Measurements from ENCODE around the gene FAM117B.
"Not testable (repeated sequence)": the region's sequence is repeated elsewhere in the genome, so short reads cannot be mapped to it uniquely, and the experiment has no call there.

The FAM117B gene

DNA sequence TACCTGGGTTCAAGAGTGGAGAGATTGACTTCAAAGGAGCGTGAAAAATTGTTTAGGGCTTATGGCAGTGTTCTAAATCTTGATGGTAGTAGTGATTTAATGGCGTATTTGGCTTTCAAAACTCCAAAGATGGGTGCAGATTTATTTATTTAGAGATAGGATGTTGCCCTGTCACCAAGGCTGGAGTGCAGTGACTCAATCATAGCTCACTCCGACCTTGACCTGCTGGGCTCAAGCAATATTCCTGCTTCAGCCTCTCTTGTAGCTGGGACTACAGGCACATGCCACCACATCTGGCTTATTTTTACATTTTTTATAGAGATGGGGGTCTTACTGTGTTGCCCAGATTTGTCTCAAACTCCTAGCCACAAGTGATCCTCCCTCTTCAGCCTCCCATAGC is 52.5 kb downstream of the FAM117B start:
- no peaks in the 10 kb centered on the region for H3K27me3 ChIP-seq (ENCODE audit: control insufficient read depth, insufficient read depth, low read length)
- no peak overlapping the region for H3K9ac ChIP-seq (ENCODE audit: low read length)
- H3K27ac ChIP-seq (ENCODE audit: low read depth, low read length) = no peak overlapping the region
- no peaks in the 10 kb centered on the region for H3K4me1 ChIP-seq (ENCODE audit: control insufficient read depth, insufficient read depth, low read length)
- H3K4me3 ChIP-seq (ENCODE audit: low read length) = no peak overlapping the region
- H3K36me3 ChIP-seq (ENCODE audit: control insufficient read depth, insufficient read depth, low read length) = no peaks in the 10 kb centered on the region

DNA sequence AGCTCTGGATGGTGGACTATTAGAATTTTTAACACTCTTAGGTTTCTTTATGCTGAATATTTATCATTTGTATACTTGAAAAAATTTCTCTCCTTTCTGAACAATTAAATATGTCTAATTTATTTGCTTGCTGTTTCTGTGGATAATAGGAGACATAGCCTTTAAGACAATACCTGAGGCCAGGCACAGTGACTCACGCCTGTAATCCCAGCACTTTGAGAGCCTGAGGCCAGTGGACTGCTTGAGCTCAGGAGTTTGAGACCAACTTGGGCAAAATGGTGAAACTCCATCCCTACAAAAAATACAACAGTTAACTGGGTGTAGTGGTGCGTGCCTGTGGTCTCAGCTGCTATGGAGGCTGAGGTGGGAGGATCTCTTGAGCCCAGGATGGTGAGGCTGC is 54.7 kb downstream of the FAM117B start:
- H3K4me3 ChIP-seq (ENCODE audit: low read length) = no peak overlapping the region

DNA sequence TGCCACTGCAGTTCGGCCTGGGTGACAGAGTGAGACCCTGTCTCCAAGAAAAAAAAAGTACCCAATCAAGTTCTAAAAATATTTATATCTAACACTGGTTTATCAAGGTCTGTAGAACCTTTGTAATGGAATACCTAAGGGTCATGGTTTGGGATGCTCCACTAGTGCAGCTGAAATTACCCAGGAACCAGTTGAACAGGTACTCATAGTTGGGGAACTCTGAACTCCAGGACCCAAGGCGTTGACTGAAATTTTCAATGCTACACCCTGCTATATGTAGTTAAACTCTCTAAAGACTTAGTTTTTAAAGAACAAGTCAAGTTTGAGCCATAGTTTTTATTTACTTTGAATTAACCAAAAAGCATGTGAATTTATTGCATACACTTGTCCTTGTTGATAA is 55.1 kb downstream of the FAM117B start:
- Histone ChIP-seq H3K27me3 (ENCODE audit: control insufficient read depth, insufficient read depth, low read length) (no peaks in the 10 kb centered on the region), H3K4me1 (ENCODE audit: control insufficient read depth, insufficient read depth, low read length) (no peaks in the 10 kb centered on the region), H3K9ac (ENCODE audit: low read length) (no peak overlapping the region), H3K4me3 (ENCODE audit: low read length) (no peak overlapping the region), H3K36me3 (ENCODE audit: control insufficient read depth, insufficient read depth, low read length) (no peaks in the 10 kb centered on the region), H3K27ac (ENCODE audit: low read depth, low read length) (no peak overlapping the region)

More for the DNA sequence above, 54.7 kb downstream of the FAM117B start:
- Histone ChIP-seq H3K27me3 (ENCODE audit: control insufficient read depth, insufficient read depth, low read length) (no peaks in the 10 kb centered on the region), H3K9ac (ENCODE audit: low read length) (no peak overlapping the region), H3K36me3 (ENCODE audit: control insufficient read depth, insufficient read depth, low read length) (no peaks in the 10 kb centered on the region), H3K4me1 (ENCODE audit: control insufficient read depth, insufficient read depth, low read length) (no peaks in the 10 kb centered on the region), H3K27ac (ENCODE audit: low read depth, low read length) (no peak overlapping the region)

DNA sequence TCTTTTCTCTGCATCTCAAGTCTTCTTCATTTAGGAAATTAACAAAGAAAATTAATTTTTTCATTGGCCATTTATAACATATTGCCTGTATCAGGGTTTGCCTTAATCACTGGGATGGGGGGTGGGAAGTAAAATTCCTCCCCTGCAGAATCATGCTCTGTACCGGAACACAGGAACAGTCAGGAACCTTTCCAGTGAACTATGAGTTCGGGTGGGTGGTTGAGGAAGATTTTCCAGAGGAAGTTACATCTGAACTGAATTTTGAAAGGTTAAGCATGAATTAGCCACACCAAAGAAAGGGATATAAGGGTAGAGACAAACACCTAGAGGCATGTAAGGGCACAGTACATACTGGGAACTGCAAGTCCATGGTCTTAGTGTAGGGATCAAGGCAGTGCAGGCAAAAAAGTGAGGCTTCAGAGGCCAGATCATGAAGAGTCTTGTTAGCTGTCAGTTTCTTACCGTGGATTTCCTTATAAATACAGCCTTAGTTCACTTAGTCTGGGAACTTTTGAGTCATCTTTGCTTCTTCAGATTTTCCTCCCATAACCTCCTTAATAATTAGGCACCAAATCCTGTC is 55.6 kb downstream of the FAM117B start:
- Histone ChIP-seq H3K4me1 (ENCODE audit: control insufficient read depth, insufficient read depth, low read length) (no peaks in the 10 kb centered on the region), H3K36me3 (ENCODE audit: control insufficient read depth, insufficient read depth, low read length) (no peaks in the 10 kb centered on the region), H3K9ac (ENCODE audit: low read length) (no peak overlapping the region), H3K27me3 (ENCODE audit: control insufficient read depth, insufficient read depth, low read length) (no peaks in the 10 kb centered on the region), H3K4me3 (ENCODE audit: low read length) (no peak overlapping the region), H3K27ac (ENCODE audit: low read depth, low read length) (no peak overlapping the region)

DNA sequence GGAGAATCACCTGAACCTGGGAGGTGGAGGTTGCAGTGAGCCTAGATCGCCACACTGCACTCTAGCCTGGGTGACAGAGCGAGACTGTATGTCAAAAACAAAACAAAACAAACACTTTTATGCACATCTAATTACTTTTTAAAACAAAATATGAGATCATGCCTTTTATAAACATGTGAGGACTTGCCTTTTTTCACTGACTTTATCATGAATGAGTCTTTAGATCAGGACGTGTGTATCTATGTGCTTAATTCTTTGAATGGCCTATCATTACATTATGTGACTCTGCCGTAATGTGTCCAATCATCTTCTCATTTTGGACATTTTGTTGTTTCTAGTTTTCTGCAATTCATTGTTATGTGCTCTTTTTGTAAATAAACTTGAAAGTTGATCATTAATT is 58.7 kb downstream of the FAM117B start:
- Histone ChIP-seq H3K27ac (ENCODE audit: low read depth, low read length) (no peak overlapping the region), H3K4me1 (ENCODE audit: control insufficient read depth, insufficient read depth, low read length) (no peaks in the 10 kb centered on the region), H3K27me3 (ENCODE audit: control insufficient read depth, insufficient read depth, low read length) (no peaks in the 10 kb centered on the region), H3K4me3 (ENCODE audit: low read length) (no peak overlapping the region), H3K9ac (ENCODE audit: low read length) (no peak overlapping the region), H3K36me3 (ENCODE audit: control insufficient read depth, insufficient read depth, low read length) (peaks cover 3% of the 10 kb centered on the region)

DNA sequence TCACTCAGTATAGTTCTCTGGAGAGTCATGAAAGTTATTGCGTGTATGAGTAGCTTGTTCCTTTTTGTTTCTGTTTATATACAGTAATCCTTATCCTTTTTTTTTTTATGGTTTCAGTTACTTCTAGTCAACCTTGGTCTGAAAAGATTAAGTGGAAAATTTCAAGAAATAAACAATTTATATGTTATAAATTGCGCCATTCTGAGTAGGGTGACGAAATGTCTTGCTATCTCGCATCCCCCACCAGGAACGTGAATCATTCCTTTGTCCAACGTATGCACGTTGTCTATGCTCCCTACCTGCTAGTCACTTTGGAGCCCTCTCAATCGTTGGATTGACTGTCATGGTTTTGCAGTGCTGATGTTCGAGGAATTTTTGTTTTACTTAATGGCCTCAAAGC is 60.4 kb downstream of the FAM117B start:
- Histone ChIP-seq H3K4me1 (ENCODE audit: control insufficient read depth, insufficient read depth, low read length) (no peaks in the 10 kb centered on the region), H3K27ac (ENCODE audit: low read depth, low read length) (no peak overlapping the region), H3K4me3 (ENCODE audit: low read length) (no peak overlapping the region), H3K36me3 (ENCODE audit: control insufficient read depth, insufficient read depth, low read length) (peaks cover 3% of the 10 kb centered on the region), H3K27me3 (ENCODE audit: control insufficient read depth, insufficient read depth, low read length) (no peaks in the 10 kb centered on the region), H3K9ac (ENCODE audit: low read length) (no peak overlapping the region)

DNA sequence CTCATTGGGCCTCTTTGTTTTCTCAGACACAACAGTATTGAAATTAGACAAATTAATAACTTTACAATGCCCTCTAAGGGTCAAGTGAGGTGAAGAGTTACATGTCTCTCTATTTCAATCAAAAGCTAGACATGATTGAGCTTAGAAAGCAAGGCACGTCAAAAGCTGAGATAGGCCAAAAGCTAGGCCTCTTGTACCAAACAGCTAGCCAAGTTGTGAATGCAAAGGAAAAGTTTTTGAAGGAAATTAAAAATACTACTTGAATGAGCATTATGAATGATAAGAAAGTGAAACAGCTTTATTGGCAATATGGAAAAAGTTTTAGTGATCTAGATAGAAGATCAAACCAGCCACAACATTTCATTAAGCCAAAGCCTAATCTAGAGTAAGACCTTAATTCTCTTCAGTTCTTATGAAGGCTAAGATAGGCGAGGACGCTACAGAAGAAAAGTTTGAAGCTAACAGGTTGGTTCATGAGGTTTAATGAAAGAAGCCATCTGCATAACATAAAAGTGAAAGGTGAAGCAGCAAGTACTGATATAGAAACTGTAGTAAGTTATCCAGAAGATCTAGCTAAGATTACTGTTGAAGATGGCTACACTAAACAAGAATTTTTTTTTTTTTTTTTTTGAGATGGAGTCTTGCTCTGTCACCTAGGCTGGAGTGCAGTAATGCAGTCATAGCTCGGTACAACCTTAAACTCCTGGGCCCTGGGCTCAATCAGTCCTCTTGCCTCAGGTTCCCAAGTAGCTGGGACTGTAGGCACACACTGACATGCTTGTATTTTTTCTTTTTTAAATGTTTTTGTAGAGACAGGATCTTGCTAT is 65.5 kb downstream of the FAM117B start:
- Histone ChIP-seq H3K9ac (ENCODE audit: low read length) (no peak overlapping the region), H3K36me3 (ENCODE audit: control insufficient read depth, insufficient read depth, low read length) (peaks cover 3% of the 10 kb centered on the region), H3K27me3 (ENCODE audit: control insufficient read depth, insufficient read depth, low read length) (no peaks in the 10 kb centered on the region), H3K4me1 (ENCODE audit: control insufficient read depth, insufficient read depth, low read length) (no peaks in the 10 kb centered on the region), H3K4me3 (ENCODE audit: low read length) (no peak overlapping the region), H3K27ac (ENCODE audit: low read depth, low read length) (no peak overlapping the region)

DNA sequence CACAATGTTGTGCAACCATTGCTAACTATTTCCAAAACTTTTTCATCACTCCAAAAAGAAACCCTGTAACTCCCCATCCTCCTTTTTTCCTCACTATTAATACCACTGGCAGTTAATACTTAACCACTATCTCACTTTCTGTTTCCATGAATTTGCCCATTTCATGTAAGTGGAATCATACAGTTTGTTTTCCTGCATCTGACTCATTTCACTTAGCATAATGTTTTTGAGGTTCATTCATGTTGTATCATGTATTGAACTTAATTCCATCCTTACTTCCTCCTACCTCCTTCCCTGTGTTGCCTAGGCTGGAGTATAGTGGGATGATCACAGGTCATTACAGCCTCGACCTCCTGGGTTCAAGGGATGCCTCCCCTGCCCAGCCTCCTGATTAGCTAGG is 68.3 kb downstream of the FAM117B start:
- H3K27me3 ChIP-seq (ENCODE audit: control insufficient read depth, insufficient read depth, low read length) = no peaks in the 10 kb centered on the region
- no peaks in the 10 kb centered on the region for H3K4me1 ChIP-seq (ENCODE audit: control insufficient read depth, insufficient read depth, low read length)
- H3K27ac ChIP-seq (ENCODE audit: low read depth, low read length) = no peak overlapping the region
- H3K9ac ChIP-seq (ENCODE audit: low read length) = no peak overlapping the region
- H3K36me3 ChIP-seq (ENCODE audit: control insufficient read depth, insufficient read depth, low read length) = no peaks in the 10 kb centered on the region
- no peak overlapping the region for H3K4me3 ChIP-seq (ENCODE audit: low read length)

DNA sequence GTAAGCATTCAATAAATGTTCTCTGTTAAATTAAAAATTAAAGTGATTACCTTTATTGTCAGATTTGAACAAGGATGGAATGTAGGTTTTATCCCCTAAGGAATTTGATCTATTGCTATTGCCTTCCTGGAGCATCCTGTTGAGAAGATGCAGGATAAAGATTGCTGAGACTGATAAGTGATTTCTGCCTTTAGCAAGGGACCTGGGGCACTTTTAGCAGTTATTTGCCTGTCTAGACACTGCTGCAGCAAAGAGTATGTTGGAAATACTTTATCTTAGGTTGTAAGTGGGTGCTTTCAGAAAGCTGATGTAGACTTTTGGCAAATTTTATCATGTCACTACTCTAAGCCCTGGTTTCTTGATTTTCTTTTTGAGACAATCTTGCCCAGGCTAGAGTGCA is 69.5 kb downstream of the FAM117B start:
- no peak overlapping the region for H3K27ac ChIP-seq (ENCODE audit: low read depth, low read length)
- no peaks in the 10 kb centered on the region for H3K4me1 ChIP-seq (ENCODE audit: control insufficient read depth, insufficient read depth, low read length)
- no peaks in the 10 kb centered on the region for H3K27me3 ChIP-seq (ENCODE audit: control insufficient read depth, insufficient read depth, low read length)
- no peak overlapping the region for H3K9ac ChIP-seq (ENCODE audit: low read length)
- H3K4me3 ChIP-seq (ENCODE audit: low read length) = no peak overlapping the region
- no peaks in the 10 kb centered on the region for H3K36me3 ChIP-seq (ENCODE audit: control insufficient read depth, insufficient read depth, low read length)

DNA sequence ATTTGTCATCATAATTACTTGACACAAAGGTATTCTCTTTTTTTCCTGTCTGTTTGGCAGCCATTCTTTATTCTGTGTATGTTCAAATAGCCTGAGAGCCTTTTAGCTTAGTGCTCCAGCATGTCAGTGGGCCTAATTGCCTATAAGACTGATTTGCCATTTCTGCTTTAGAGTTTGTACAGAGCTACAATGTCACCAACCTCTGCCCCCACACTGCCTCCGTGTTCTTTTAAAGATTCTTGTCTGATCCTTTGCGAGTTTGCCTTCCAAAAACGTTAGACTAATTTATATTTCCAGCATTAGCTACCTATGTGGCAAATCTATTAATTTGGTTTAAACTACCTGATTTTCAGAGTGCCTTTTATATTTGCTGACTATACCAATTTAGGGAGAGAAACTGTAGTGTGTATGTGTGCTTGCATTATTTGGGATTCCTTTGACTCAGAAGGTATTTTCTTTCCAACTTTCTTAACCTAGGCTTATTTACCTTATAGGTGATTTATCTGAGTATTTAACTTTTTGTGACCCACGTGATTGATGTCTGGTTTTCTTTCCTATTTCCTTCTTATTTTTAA is 70.8 kb downstream of the FAM117B start:
- Histone ChIP-seq H3K36me3 (ENCODE audit: control insufficient read depth, insufficient read depth, low read length) (no peaks in the 10 kb centered on the region), H3K4me1 (ENCODE audit: control insufficient read depth, insufficient read depth, low read length) (no peaks in the 10 kb centered on the region), H3K27ac (ENCODE audit: low read depth, low read length) (no peak overlapping the region), H3K4me3 (ENCODE audit: low read length) (no peak overlapping the region), H3K9ac (ENCODE audit: low read length) (no peak overlapping the region), H3K27me3 (ENCODE audit: control insufficient read depth, insufficient read depth, low read length) (no peaks in the 10 kb centered on the region)

DNA sequence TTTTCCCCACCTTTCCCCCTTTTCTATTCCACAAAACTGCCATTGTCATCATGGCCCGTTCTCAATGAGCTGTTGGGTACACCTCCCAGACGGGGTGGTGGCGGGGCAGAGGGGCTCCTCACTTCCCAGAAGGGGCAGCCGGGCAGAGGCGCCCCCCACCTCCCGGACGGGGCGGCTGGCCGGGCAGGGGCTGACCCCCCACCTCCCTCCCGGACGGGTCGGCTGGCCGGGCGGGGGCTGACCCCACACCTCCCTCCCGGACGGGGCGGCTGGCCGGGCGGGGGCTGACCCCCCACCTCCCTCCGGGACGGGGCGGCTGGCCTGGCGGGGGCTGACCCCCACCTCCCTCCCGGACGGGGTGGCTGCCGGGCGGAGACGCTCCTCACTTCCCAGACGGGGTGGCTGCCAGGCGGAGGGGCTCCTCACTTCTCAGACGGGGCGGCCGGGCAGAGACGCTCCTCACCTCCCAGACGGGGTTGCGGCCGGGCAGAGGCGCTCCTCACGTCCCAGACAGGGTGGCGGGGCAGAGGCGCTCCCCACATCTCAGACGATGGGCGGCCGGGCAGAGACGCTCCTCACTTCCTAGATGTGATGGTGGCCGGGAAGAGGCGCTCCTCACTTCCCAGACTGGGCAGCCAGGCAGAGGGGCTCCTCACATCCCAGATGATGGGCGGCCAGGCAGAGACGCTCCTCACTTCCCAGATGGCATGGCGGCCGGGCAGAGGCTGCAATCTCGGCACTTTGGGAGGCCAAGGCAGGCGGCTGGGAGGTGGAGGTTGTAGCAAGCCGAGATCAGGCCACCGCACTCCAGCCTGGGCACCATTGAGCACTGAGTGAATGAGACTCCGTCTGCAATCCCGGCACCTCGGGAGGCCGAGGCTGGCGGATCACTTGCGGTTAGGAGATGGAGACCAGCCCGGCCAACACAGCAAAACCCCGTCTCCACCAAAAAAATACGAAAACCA is 80.5 kb downstream of the FAM117B start:
- not testable (repeated sequence) for H3K4me1 ChIP-seq (ENCODE audit: control insufficient read depth, insufficient read depth, low read length); H3K27ac ChIP-seq (ENCODE audit: low read depth, low read length); H3K36me3 ChIP-seq (ENCODE audit: control insufficient read depth, insufficient read depth, low read length)

DNA sequence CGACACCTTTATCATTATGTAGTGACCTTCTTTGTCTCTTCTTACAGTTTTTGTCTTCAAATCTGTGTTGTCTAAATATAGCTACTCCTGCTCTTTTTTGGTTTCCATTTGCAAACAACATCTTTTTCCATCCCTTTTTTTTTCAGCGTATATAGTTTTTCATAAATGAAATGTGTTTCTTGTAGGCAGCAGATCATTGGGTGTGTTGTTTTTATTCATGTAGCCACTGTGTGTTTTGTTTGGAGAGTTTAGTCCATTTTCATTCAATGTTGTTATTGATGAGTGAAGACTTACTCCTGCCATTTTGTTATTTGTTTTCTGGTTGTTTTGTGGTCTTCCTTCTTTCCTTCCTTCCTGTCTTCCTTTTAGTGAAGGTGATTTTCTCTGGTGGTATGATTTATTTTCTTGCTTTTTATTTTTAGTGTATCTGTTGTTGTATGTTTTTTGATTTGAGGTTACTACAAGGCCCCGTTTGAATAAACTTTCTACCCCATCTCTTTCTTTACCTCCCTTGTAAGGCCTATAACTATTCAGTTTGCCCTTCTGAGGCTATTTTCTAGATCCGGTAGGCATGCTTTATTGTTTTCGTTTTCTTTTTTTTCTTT is 81.4 kb downstream of the FAM117B start:
- H3K4me1 ChIP-seq (ENCODE audit: control insufficient read depth, insufficient read depth, low read length) = no peaks in the 10 kb centered on the region
- no peaks in the 10 kb centered on the region for H3K36me3 ChIP-seq (ENCODE audit: control insufficient read depth, insufficient read depth, low read length)
- H3K27ac ChIP-seq (ENCODE audit: low read depth, low read length) = no peak overlapping the region
- H3K27me3 ChIP-seq (ENCODE audit: control insufficient read depth, insufficient read depth, low read length) = no peaks in the 10 kb centered on the region
- no peak overlapping the region for H3K9ac ChIP-seq (ENCODE audit: low read length)
- H3K4me3 ChIP-seq (ENCODE audit: low read length) = no peak overlapping the region

More for the DNA sequence above, 80.5 kb downstream of the FAM117B start:
- not testable (repeated sequence) for H3K4me3 ChIP-seq (ENCODE audit: low read length); H3K27me3 ChIP-seq (ENCODE audit: control insufficient read depth, insufficient read depth, low read length); H3K9ac ChIP-seq (ENCODE audit: low read length)

Data from rectal smooth muscle tissue (tissue), 1 donor.